ENCODE measurements around the gene RNF225. TPM values are rescaled to one million over a fixed set of nuclear protein-coding genes. Genes with fewer than 3 reads are reported as not detected.

The RNF225 gene
- total and polyA plus RNA-seq, 2 of the 13 experiments (the other 11 are each of a cell fraction or from before 2014, with no cell fraction given) = not detected

- TF ChIP-seq CREB3 (CRISPR knock-in tag; IDR thresholded peaks at IDR 0.05) (no peak), TBX3 (IDR thresholded peaks at IDR 0.05; ENCODE audit: borderline replicate concordance) (no peak), ZNF775 (CRISPR knock-in tag; IDR thresholded peaks at IDR 0.05; ENCODE audit: borderline replicate concordance) (no peak), NFYC (CRISPR knock-in tag; IDR thresholded peaks at IDR 0.05) (no peak), ZNF510 (CRISPR knock-in tag; IDR thresholded peaks at IDR 0.05; ENCODE audit: low read depth) (no peak), ZNF337 (CRISPR knock-in tag; IDR thresholded peaks at IDR 0.05; ENCODE audit: borderline replicate concordance, low read depth) (no peak), RFX3 (CRISPR knock-in tag; IDR thresholded peaks at IDR 0.05) (no peak)
These were observed 21.6 kb downstream of the RNF225 start (continued) for GRCh38 chr19:58417071-58417470.

- POLR2A ChIA-PET = no interaction called here
- no peaks in the 10 kb centered on the region for H3K9me3 ChIP-seq (ENCODE audit: low read length)
- no peak for FAIRE-seq
- H3K4me3 ChIP-seq (replicated peaks in 1 of 3; ENCODE audit: insufficient read depth in 1 of 3, low read depth in 2 of 3, low read length in 3 of 3) = no peak overlapping the region
- no peak overlapping the region for H2AFZ ChIP-seq (ENCODE audit: low read length)
- TF ChIP-seq, protein P1, sequence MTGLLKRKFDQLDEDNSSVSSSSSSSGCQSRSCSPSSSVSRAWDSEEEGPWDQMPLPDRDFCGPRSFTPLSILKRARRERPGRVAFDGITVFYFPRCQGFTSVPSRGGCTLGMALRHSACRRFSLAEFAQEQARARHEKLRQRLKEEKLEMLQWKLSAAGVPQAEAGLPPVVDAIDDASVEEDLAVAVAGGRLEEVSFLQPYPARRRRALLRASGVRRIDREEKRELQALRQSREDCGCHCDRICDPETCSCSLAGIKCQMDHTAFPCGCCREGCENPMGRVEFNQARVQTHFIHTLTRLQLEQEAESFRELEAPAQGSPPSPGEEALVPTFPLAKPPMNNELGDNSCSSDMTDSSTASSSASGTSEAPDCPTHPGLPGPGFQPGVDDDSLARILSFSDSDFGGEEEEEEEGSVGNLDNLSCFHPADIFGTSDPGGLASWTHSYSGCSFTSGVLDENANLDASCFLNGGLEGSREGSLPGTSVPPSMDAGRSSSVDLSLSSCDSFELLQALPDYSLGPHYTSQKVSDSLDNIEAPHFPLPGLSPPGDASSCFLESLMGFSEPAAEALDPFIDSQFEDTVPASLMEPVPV (CRISPR knock-in tag; IDR thresholded peaks at IDR 0.05) = no peak
- no peak for TF ChIP-seq MBD4 (IDR thresholded peaks at IDR 0.05; ENCODE audit: borderline replicate concordance, low read length)
- TF ChIP-seq CCDC6 (CRISPR knock-in tag; IDR thresholded peaks at IDR 0.05) = no peak
- TF ChIP-seq, protein P2, sequence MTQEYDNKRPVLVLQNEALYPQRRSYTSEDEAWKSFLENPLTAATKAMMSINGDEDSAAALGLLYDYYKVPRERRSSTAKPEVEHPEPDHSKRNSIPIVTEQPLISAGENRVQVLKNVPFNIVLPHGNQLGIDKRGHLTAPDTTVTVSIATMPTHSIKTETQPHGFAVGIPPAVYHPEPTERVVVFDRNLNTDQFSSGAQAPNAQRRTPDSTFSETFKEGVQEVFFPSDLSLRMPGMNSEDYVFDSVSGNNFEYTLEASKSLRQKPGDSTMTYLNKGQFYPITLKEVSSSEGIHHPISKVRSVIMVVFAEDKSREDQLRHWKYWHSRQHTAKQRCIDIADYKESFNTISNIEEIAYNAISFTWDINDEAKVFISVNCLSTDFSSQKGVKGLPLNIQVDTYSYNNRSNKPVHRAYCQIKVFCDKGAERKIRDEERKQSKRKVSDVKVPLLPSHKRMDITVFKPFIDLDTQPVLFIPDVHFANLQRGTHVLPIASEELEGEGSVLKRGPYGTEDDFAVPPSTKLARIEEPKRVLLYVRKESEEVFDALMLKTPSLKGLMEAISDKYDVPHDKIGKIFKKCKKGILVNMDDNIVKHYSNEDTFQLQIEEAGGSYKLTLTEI (CRISPR knock-in tag; conservative IDR thresholded peaks at IDR 0.05) = no peak
- no peak for TF ChIP-seq ZNF83 (CRISPR knock-in tag; IDR thresholded peaks at IDR 0.05; ENCODE audit: borderline replicate concordance)
- no peak for TF ChIP-seq KLF16 (CRISPR knock-in tag; IDR thresholded peaks at IDR 0.05)
- TF ChIP-seq ZNF749 (CRISPR knock-in tag; IDR thresholded peaks at IDR 0.05; ENCODE audit: borderline replicate concordance) = no peak
- TF ChIP-seq ZEB1 (IDR thresholded peaks at IDR 0.05; ENCODE audit: insufficient replicate concordance, low read depth) = no peak
- TF ChIP-seq ZNF567 (CRISPR knock-in tag; IDR thresholded peaks at IDR 0.05; ENCODE audit: borderline replicate concordance) = no peak
- no peaks in the 10 kb centered on the region for H4K20me1 ChIP-seq (ENCODE audit: insufficient read depth, low read length)
- no peaks in the 10 kb centered on the region for H3K79me2 ChIP-seq (ENCODE audit: insufficient read depth, low read length)
- no peaks in the 10 kb centered on the region for H3K27me3 ChIP-seq (ENCODE audit: control insufficient read depth in 1 of 2, insufficient read depth in 2 of 2, low read length in 2 of 2)
- 83% methylated on average over 1 of the region's 1 CpG for WGBS (ENCODE audit: low lambda C conversion rate)
- DNase-seq (ENCODE audit: low spot score) = no peak
- BruUV-seq (replicated peaks) = no TSS peak
- CTCF ChIA-PET (ENCODE audit: low intra/inter-chr PET ratio, low total read pairs) = no interaction called here
- no peaks in the 10 kb centered on the region for H3K36me3 ChIP-seq (replicated peaks in 1 of 2; ENCODE audit: control insufficient read depth in 1 of 2, insufficient read depth in 2 of 2, low read length in 2 of 2)
- H3K4me2 ChIP-seq (ENCODE audit: low read depth, low read length) = no peak overlapping the region
- H3K4me1 ChIP-seq (ENCODE audit: insufficient read depth, low read length) = no peaks in the 10 kb centered on the region
- intact Hi-C loops (cut with micrococcal nuclease; ENCODE audit: unreplicated experiment) (no loop called here), in situ Hi-C loops (cut with HindIII; ENCODE audit: extremely low pct_ligation_motif_present, low pct_unique_long_range_greater_than_20kb) (no loop called here)
- ATAC-seq = no peak
- H3K9ac ChIP-seq (ENCODE audit: insufficient read depth, low read depth, low read length) = no peak overlapping the region
- H3K27ac ChIP-seq (ENCODE audit: extremely low read length, insufficient read depth, low read length) = no peak overlapping the region
These were observed 33.2 kb downstream of the RNF225 start for GRCh38 chr19:58428617-58429016.
